NCI-H1436 (cell line): ENCODE results near the gene RAB13.
A peak's percentile ranks its signal among the peaks of the same experiment; 100 is the strongest.
"Not testable (repeated sequence)": the region's sequence is repeated elsewhere in the genome, so short reads cannot be mapped to it uniquely, and the experiment has no call there.

Source experiments
- DNase-seq: peaks from one replicate; lab custom pipeline; 2025; lab: John Stamatoyannopoulos, UW

RAB13 gene

GRCh38 chr1:153985941-153986761, at the start of gene RAB13:
Gene RAB13 (minus strand): TSS chr1:153986339. CDS start chr1:153986236, 103 bp downstream.
- DNase-seq = peak; percentile 67

GRCh38 chr1:154033697-154034096, 47.6 kb upstream of the RAB13 start:
- not testable (repeated sequence) for DNase-seq

- no peak for DNase-seq
Measured at GRCh38 chr1:154019940-154020339, 33.8 kb upstream of the RAB13 start.

- DNase-seq = no peak
Measured at GRCh38 chr1:154019269-154019668, 33.1 kb upstream of the RAB13 start.

GRCh38 chr1:154014154-154014907, 28.2 kb upstream of the RAB13 start:
- DNase-seq = no peak

GRCh38 chr1:154012543-154012942, 26.4 kb upstream of the RAB13 start:
- not testable (repeated sequence) for DNase-seq

GRCh38 chr1:154012129-154012528, 26.0 kb upstream of the RAB13 start:
- DNase-seq = no peak

- no peak for DNase-seq
Measured at GRCh38 chr1:154006136-154006535, 20.0 kb upstream of the RAB13 start.

- DNase-seq = no peak
Measured at GRCh38 chr1:154000420-154000819, 14.3 kb upstream of the RAB13 start.

GRCh38 chr1:153996882-153997281, 10.7 kb upstream of the RAB13 start:
- not testable (repeated sequence) for DNase-seq

- no peak for DNase-seq
Measured at GRCh38 chr1:153995640-153996039, 9.5 kb upstream of the RAB13 start.

GRCh38 chr1:153995202-153995601, 9.1 kb upstream of the RAB13 start:
- no peak for DNase-seq

GRCh38 chr1:153991806-153992205, 5.7 kb upstream of the RAB13 start:
- DNase-seq = no peak

- no peak for DNase-seq
Measured at GRCh38 chr1:153991151-153991630, 5.1 kb upstream of the RAB13 start.

GRCh38 chr1:153990468-153991150, 4.5 kb upstream of the RAB13 start, which contains the start of gene RPS27:
Gene RPS27 (plus strand): TSS chr1:153990762. CDS start chr1:153990797, 35 bp downstream.
- DNase-seq = peak; percentile 98

GRCh38 chr1:153987621-153988020, 1.5 kb upstream of the RAB13 start:
- no peak for DNase-seq

GRCh38 chr1:153985341-153985912, 712 bp downstream of the RAB13 start:
- DNase-seq = no peak

- no peak for DNase-seq
Measured at GRCh38 chr1:153984123-153984894, 1.8 kb downstream of the RAB13 start.

GRCh38 chr1:153981735-153982134, 4.4 kb downstream of the RAB13 start:
- DNase-seq = not testable (repeated sequence)

GRCh38 chr1:153979091-153979490, 7.0 kb downstream of the RAB13 start:
- not testable (repeated sequence) for DNase-seq

- DNase-seq = no peak
Measured at GRCh38 chr1:153978274-153978909, 7.7 kb downstream of the RAB13 start.
